BE2C (cell line): ENCODE measurements around the gene ZNF236.
"Not testable (repeated sequence)": the region's sequence is repeated elsewhere in the genome, so short reads cannot be mapped to it uniquely, and the experiment has no call there.

Experiments used
- DNase-seq: peaks from one replicate; pipeline ENCODE4 v3.0.0-alpha.2; 2020
- H3K27me3 ChIP-seq: fragments of 250-450 bp; sonication (Bioruptor Pico); 2 replicates; pipeline ENCODE4 v1.5.1; 2020; ENCODE audit warnings: mild to moderate bottlenecking
- H3K36me3 ChIP-seq: fragments of 250-450 bp; sonication (Bioruptor Pico); 2 replicates; pipeline ENCODE4 v1.5.1; 2020; ENCODE audit warnings: mild to moderate bottlenecking
- H3K4me1 ChIP-seq: fragments of 250-450 bp; sonication (Bioruptor Pico); 2 replicates; pipeline ENCODE4 v1.5.1; 2020
- H3K4me3 ChIP-seq: 2 replicates; pipeline ENCODE4 v1.5.1; 2011; ENCODE audit warnings: low read depth, low read length
- H3K9me3 ChIP-seq: fragments of 250-450 bp; sonication (Bioruptor Pico); 2 replicates; pipeline ENCODE4 v1.5.1; 2020
- CTCF ChIP-seq: IDR thresholded peaks from 2 replicates; pipeline ENCODE4 v1.5.1; 2012; ENCODE audit warnings: mild to moderate bottlenecking, low read depth, low read length

ZNF236 gene

GRCh38 chr18:76960528-76961035 lies 138.2 kb downstream of the ZNF236 start:
- TF ChIP-seq CTCF = no peak
- no peak for DNase-seq
- Histone ChIP-seq H3K27me3 (no peaks in the 10 kb centered on the region), H3K9me3 (no peaks in the 10 kb centered on the region), H3K4me1 (peaks cover 3% of the 10 kb centered on the region), H3K36me3 (no peaks in the 10 kb centered on the region), H3K4me3 (no peak overlapping the region)

- Histone ChIP-seq H3K36me3 (no peaks in the 10 kb centered on the region), H3K4me1 (peaks cover 3% of the 10 kb centered on the region), H3K9me3 (no peaks in the 10 kb centered on the region)
Observed at GRCh38 chr18:76962851-76963250, 140.5 kb downstream of the ZNF236 start.

GRCh38 chr18:76963936-76964335 lies 141.6 kb downstream of the ZNF236 start:
- Histone ChIP-seq H3K4me1 (peaks cover 3% of the 10 kb centered on the region; the same call in 1 of the 2 replicates), H3K36me3 (no peaks in the 10 kb centered on the region), H3K4me3 (no peak overlapping the region), H3K9me3 (no peaks in the 10 kb centered on the region), H3K27me3 (no peaks in the 10 kb centered on the region)
- no peak for DNase-seq
- no peak for TF ChIP-seq CTCF

More at GRCh38 chr18:76962851-76963250, 140.5 kb downstream of the ZNF236 start:
- DNase-seq = no peak
- no peak for TF ChIP-seq CTCF
- H3K4me3 ChIP-seq = no peak overlapping the region
- H3K27me3 ChIP-seq = no peaks in the 10 kb centered on the region

- not testable (repeated sequence) for H3K36me3 ChIP-seq, H3K27me3 ChIP-seq, DNase-seq, H3K9me3 ChIP-seq, H3K4me3 ChIP-seq, H3K4me1 ChIP-seq
Observed at GRCh38 chr18:76965555-76966151, 143.3 kb downstream of the ZNF236 start.

- H3K27me3 ChIP-seq, H3K4me3 ChIP-seq, H3K36me3 ChIP-seq, H3K4me1 ChIP-seq, DNase-seq, H3K9me3 ChIP-seq: not testable (repeated sequence)
Observed at GRCh38 chr18:76967299-76967698, 144.9 kb downstream of the ZNF236 start.

- no peak for TF ChIP-seq CTCF
- Histone ChIP-seq H3K36me3 (no peaks in the 10 kb centered on the region), H3K9me3 (no peaks in the 10 kb centered on the region), H3K4me3 (no peak overlapping the region), H3K27me3 (no peaks in the 10 kb centered on the region), H3K4me1 (no peaks in the 10 kb centered on the region)
- DNase-seq = no peak
Observed at GRCh38 chr18:76967721-76968472, 145.5 kb downstream of the ZNF236 start.
